ENCODE results near the gene CCDC85A. TPM values are rescaled to one million over a fixed set of nuclear protein-coding genes. Genes with fewer than 3 reads are reported as not detected.

Gene CCDC85A
- polyA plus RNA-seq, 1 donor from 2014 or later = 24.7 TPM

DNA sequence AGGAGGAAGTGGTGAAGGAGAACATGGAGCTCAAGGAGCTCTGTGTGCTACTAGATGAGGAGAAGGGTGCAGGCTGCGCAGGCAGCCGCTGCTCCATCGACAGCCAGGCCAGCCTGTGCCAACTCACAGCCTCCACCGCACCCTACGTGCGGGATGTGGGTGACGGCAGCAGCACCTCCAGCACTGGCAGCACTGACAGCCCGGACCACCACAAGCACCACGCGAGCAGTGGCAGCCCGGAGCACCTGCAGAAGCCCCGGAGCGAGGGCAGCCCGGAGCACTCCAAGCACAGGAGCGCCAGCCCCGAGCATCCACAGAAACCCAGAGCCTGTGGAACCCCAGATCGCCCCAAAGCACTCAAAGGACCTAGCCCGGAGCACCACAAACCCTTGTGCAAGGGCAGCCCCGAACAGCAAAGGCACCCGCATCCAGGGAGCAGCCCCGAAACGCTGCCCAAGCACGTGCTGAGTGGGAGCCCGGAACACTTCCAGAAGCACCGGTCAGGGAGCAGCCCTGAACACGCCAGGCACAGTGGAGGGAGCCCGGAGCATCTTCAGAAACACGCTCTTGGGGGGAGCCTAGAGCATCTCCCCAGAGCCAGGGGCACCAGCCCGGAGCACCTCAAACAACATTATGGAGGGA, 9.0 kb downstream of the CCDC85A start:
- no peaks in the 10 kb centered on the region for H3K9me2 ChIP-seq (ENCODE audit: insufficient read depth, low read length)
- no peak overlapping the region for H3K4me3 ChIP-seq (ENCODE audit: low read length)
- H3K27me3 ChIP-seq (ENCODE audit: insufficient read depth, low read depth, low read length) = no peaks in the 10 kb centered on the region
- no peaks in the 10 kb centered on the region for H4K20me1 ChIP-seq (ENCODE audit: insufficient read depth)
- TF ChIP-seq POLR2AphosphoS5 (IDR thresholded peaks at IDR 0.05) (no peak), TAF1 (IDR thresholded peaks at IDR 0.05; ENCODE audit: low read depth) (no peak), EP300 (conservative IDR thresholded peaks at IDR 0.05; ENCODE audit: poor library complexity, severe bottlenecking) (no peak), SMC3 (conservative IDR thresholded peaks at IDR 0.05; ENCODE audit: poor library complexity) (no peak)
- TF ChIP-seq, protein P1, sequence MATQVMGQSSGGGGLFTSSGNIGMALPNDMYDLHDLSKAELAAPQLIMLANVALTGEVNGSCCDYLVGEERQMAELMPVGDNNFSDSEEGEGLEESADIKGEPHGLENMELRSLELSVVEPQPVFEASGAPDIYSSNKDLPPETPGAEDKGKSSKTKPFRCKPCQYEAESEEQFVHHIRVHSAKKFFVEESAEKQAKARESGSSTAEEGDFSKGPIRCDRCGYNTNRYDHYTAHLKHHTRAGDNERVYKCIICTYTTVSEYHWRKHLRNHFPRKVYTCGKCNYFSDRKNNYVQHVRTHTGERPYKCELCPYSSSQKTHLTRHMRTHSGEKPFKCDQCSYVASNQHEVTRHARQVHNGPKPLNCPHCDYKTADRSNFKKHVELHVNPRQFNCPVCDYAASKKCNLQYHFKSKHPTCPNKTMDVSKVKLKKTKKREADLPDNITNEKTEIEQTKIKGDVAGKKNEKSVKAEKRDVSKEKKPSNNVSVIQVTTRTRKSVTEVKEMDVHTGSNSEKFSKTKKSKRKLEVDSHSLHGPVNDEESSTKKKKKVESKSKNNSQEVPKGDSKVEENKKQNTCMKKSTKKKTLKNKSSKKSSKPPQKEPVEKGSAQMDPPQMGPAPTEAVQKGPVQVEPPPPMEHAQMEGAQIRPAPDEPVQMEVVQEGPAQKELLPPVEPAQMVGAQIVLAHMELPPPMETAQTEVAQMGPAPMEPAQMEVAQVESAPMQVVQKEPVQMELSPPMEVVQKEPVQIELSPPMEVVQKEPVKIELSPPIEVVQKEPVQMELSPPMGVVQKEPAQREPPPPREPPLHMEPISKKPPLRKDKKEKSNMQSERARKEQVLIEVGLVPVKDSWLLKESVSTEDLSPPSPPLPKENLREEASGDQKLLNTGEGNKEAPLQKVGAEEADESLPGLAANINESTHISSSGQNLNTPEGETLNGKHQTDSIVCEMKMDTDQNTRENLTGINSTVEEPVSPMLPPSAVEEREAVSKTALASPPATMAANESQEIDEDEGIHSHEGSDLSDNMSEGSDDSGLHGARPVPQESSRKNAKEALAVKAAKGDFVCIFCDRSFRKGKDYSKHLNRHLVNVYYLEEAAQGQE (IDR thresholded peaks at IDR 0.05; ENCODE audit: borderline replicate concordance) = no peak
- peaks cover 6% of the 10 kb centered on the region for H3K79me2 ChIP-seq (replicated peaks; ENCODE audit: insufficient read depth, low read length)
- H3K9ac ChIP-seq (ENCODE audit: low read length) = no peak overlapping the region
- H3F3A ChIP-seq (ENCODE audit: insufficient read depth, low read length, poor library complexity, severe bottlenecking) = no peaks in the 10 kb centered on the region
- H3K9me3 ChIP-seq (ENCODE audit: low read length) = no peaks in the 10 kb centered on the region
- no peak overlapping the region for H3K27ac ChIP-seq (ENCODE audit: low read length)
- H3K4me2 ChIP-seq (ENCODE audit: low read length) = no peak overlapping the region
- no peak overlapping the region for H2AFZ ChIP-seq (ENCODE audit: low read depth, low read length)
- peaks cover 8% of the 10 kb centered on the region for H3K36me3 ChIP-seq (ENCODE audit: insufficient read depth, low read length)

DNA sequence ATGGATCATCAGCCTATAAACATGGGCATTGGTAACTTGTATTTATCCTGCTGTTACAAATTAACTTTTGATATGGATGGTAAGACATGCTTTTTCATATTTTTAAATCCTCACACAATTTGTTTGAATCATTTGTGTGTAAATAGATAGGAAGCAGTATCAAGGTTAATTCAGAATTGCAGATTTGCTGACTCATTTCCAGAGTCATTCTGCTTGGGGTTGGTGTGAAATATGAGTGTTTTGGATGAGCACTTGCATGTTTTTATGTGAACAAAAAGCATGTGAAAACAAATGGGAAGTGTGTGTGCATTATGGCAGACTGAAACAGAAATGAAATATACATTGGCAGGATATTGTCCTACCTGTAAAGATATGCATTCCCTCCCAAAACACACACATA, 11.8 kb downstream of the CCDC85A start:
- Histone ChIP-seq H4K20me1 (ENCODE audit: insufficient read depth) (no peaks in the 10 kb centered on the region), H3K27me3 (ENCODE audit: insufficient read depth, low read depth, low read length) (no peaks in the 10 kb centered on the region), H3K4me2 (ENCODE audit: low read length) (no peak overlapping the region), H3K36me3 (ENCODE audit: insufficient read depth, low read length) (peaks cover 8% of the 10 kb centered on the region), H3K9ac (ENCODE audit: low read length) (no peak overlapping the region), H3K9me2 (ENCODE audit: insufficient read depth, low read length) (no peaks in the 10 kb centered on the region), H3K9me3 (ENCODE audit: low read length) (no peaks in the 10 kb centered on the region), H3K27ac (ENCODE audit: low read length) (no peak overlapping the region), H2AFZ (ENCODE audit: low read depth, low read length) (no peak overlapping the region), H3K79me2 (replicated peaks; ENCODE audit: insufficient read depth, low read length) (no peaks in the 10 kb centered on the region), H3F3A (ENCODE audit: insufficient read depth, low read length, poor library complexity, severe bottlenecking) (no peaks in the 10 kb centered on the region), H3K4me3 (ENCODE audit: low read length) (no peak overlapping the region)
- no peak for TF ChIP-seq POLR2AphosphoS5 (IDR thresholded peaks at IDR 0.05)
- TF ChIP-seq TAF1 (IDR thresholded peaks at IDR 0.05; ENCODE audit: low read depth) = no peak
- no peak for TF ChIP-seq RAD21 (conservative IDR thresholded peaks at IDR 0.05)
- TF ChIP-seq, protein P2, sequence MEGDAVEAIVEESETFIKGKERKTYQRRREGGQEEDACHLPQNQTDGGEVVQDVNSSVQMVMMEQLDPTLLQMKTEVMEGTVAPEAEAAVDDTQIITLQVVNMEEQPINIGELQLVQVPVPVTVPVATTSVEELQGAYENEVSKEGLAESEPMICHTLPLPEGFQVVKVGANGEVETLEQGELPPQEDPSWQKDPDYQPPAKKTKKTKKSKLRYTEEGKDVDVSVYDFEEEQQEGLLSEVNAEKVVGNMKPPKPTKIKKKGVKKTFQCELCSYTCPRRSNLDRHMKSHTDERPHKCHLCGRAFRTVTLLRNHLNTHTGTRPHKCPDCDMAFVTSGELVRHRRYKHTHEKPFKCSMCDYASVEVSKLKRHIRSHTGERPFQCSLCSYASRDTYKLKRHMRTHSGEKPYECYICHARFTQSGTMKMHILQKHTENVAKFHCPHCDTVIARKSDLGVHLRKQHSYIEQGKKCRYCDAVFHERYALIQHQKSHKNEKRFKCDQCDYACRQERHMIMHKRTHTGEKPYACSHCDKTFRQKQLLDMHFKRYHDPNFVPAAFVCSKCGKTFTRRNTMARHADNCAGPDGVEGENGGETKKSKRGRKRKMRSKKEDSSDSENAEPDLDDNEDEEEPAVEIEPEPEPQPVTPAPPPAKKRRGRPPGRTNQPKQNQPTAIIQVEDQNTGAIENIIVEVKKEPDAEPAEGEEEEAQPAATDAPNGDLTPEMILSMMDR (IDR thresholded peaks at IDR 0.05; ENCODE audit: poor library complexity, severe bottlenecking) = no peak
- TF ChIP-seq, protein P1 (IDR thresholded peaks at IDR 0.05; ENCODE audit: borderline replicate concordance) = no peak
- TF ChIP-seq MXI1 (conservative IDR thresholded peaks at IDR 0.05; ENCODE audit: poor library complexity, severe bottlenecking) = no peak
- TF ChIP-seq SMC3 (conservative IDR thresholded peaks at IDR 0.05; ENCODE audit: poor library complexity) = no peak
- no peak for TF ChIP-seq EP300 (conservative IDR thresholded peaks at IDR 0.05; ENCODE audit: poor library complexity, severe bottlenecking)
- TF ChIP-seq EZH2 (IDR thresholded peaks at IDR 0.05; ENCODE audit: borderline replicate concordance, insufficient read depth, low read length, poor library complexity, severe bottlenecking) = no peak
